ENCODE measurements around the gene UGT1A7.

UGT1A7 gene

GRCh38 chr2:233764761-233765160 lies 83.1 kb downstream of the UGT1A7 start:
- no peak for DNase-seq

- DNase-seq: no peak
Measured at GRCh38 chr2:233766416-233766815, 84.7 kb downstream of the UGT1A7 start.

GRCh38 chr2:233768076-233768475 lies 86.4 kb downstream of the UGT1A7 start:
- no peak for DNase-seq

- no peak for DNase-seq
Measured at GRCh38 chr2:233769260-233769659, 87.6 kb downstream of the UGT1A7 start.

- no peak for DNase-seq
Measured at GRCh38 chr2:233772153-233772552, 90.5 kb downstream of the UGT1A7 start.

- DNase-seq: no peak
Measured at GRCh38 chr2:233772583-233772982, 90.9 kb downstream of the UGT1A7 start.

GRCh38 chr2:233773854-233774253 lies 92.2 kb downstream of the UGT1A7 start:
- DNase-seq: no peak

GRCh38 chr2:233775414-233775813 lies 93.7 kb downstream of the UGT1A7 start:
- DNase-seq: no peak

- DNase-seq: no peak
Measured at GRCh38 chr2:233778030-233778429, 96.3 kb downstream of the UGT1A7 start, which contains the start of gene MROH2A. Gene MROH2A, plus strand, starts transcription at chr2:233778330. Its CDS starts 1,029 bp downstream, at chr2:233779359.

GRCh38 chr2:233779722-233780121 lies 98.0 kb downstream of the UGT1A7 start:
- DNase-seq: no peak

- no peak for DNase-seq
Measured at GRCh38 chr2:233780771-233781170, 99.1 kb downstream of the UGT1A7 start.

- DNase-seq: no peak
Measured at GRCh38 chr2:233789554-233789953, 107.9 kb downstream of the UGT1A7 start.

- DNase-seq: no peak
Measured at GRCh38 chr2:233791151-233791882, 109.6 kb downstream of the UGT1A7 start.

GRCh38 chr2:233791883-233792329 lies 110.2 kb downstream of the UGT1A7 start:
- no peak for DNase-seq

- no peak for DNase-seq
Measured at GRCh38 chr2:233792720-233793119, 111.0 kb downstream of the UGT1A7 start.

GRCh38 chr2:233793465-233794127 lies 111.9 kb downstream of the UGT1A7 start:
- no peak for DNase-seq

- DNase-seq: no peak
Measured at GRCh38 chr2:233794128-233794658, 112.5 kb downstream of the UGT1A7 start.

- no peak for DNase-seq
Measured at GRCh38 chr2:233795735-233796171, 114.1 kb downstream of the UGT1A7 start.

GRCh38 chr2:233796254-233796653 lies 114.6 kb downstream of the UGT1A7 start:
- no peak for DNase-seq

GRCh38 chr2:233798335-233799086 lies 116.8 kb downstream of the UGT1A7 start:
- DNase-seq: no peak

- no peak for DNase-seq
Measured at GRCh38 chr2:233799087-233799665, 117.5 kb downstream of the UGT1A7 start.

GRCh38 chr2:233799716-233800115 lies 118.0 kb downstream of the UGT1A7 start:
- DNase-seq: no peak

GRCh38 chr2:233800208-233800607 lies 118.5 kb downstream of the UGT1A7 start:
- DNase-seq: no peak

All from DMS 273 treated with DMSO at 0.1 percent for 48 hours (cell line).